SH-SY5Y (cell line): ENCODE data around the gene HTR7.

Source experiments
- GATA2 ChIP-seq: IDR thresholded peaks from 2 replicates; pipeline ENCODE4 v1.6.1; 2011; ENCODE audit warnings: mild to moderate bottlenecking, low read depth, low read length
- GATA3 ChIP-seq: IDR thresholded peaks from 2 replicates; pipeline ENCODE4 v1.6.1; 2011; ENCODE audit warnings: low read depth, mild to moderate bottlenecking, low read length, moderate library complexity

GRCh38 chr10:90779548-90779947 lies 78.3 kb downstream of the HTR7 start:
- no peak for TF ChIP-seq GATA2
- no peak for TF ChIP-seq GATA3
